Measurements from ENCODE around the gene FSIP1.
A peak's percentile ranks its signal among the peaks of the same experiment; 100 is the strongest.

Gene FSIP1

DNA sequence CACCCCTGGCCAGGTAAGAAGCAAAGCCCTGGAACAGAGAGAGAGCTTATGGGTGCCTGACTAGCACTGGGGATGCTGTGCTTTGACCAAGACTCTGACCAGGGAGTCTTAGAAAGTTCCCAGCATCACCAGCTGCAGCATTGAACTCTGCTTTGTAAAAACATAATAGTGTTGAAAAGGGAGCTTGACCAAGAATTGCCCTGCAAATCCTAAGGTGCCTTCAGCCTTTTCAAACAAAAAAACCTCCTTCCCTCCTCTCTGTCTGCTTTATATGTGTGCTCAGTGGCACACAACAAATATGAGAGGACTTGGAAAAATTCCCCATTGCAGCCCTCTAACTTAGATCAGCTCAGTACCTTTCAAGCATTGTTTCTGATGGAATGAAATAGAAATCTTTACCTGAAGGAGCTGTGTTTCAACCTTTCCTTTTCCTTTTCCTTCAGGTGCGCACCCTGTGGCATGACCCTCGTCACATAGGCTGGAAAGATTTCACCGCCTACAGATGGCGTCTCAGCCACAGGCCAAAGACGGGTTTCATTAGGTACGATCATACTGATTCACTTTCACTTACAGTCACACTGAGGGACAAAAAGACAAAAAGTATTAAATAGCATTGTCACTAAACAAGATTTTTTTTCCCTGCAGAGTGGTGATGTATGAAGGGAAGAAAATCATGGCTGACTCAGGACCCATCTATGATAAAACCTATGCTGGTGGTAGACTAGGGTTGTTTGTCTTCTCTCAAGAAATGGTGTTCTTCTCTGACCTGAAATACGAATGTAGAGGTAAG is 188.8 kb downstream of the FSIP1 start:
- peak; percentile 28 for DNase-seq (ENCODE audit: low read depth)

- DNase-seq (ENCODE audit: low read depth), result peak; percentile 37
Measured at GRCh38 chr15:39593071-39593655, 189.5 kb downstream of the FSIP1 start.

DNA sequence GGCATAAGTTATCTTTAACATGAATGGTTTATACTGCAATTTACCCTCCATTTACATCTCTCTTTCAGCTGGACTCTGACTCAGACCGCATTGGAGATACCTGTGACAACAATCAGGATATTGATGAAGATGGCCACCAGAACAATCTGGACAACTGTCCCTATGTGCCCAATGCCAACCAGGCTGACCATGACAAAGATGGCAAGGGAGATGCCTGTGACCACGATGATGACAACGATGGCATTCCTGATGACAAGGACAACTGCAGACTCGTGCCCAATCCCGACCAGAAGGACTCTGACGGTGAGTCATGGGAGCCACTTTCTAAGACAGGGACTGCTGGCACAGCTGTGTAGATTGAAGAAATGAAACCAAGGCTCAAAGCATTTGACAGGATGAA is 190.1 kb downstream of the FSIP1 start:
- peak; percentile 56 for DNase-seq (ENCODE audit: low read depth)

- DNase-seq (ENCODE audit: low read depth), result peak; percentile 40
Measured at GRCh38 chr15:39591896-39592315, 190.7 kb downstream of the FSIP1 start.

- peak; percentile 39 for DNase-seq (ENCODE audit: low read depth)
Measured at GRCh38 chr15:39591141-39591895, 191.3 kb downstream of the FSIP1 start.

DNA sequence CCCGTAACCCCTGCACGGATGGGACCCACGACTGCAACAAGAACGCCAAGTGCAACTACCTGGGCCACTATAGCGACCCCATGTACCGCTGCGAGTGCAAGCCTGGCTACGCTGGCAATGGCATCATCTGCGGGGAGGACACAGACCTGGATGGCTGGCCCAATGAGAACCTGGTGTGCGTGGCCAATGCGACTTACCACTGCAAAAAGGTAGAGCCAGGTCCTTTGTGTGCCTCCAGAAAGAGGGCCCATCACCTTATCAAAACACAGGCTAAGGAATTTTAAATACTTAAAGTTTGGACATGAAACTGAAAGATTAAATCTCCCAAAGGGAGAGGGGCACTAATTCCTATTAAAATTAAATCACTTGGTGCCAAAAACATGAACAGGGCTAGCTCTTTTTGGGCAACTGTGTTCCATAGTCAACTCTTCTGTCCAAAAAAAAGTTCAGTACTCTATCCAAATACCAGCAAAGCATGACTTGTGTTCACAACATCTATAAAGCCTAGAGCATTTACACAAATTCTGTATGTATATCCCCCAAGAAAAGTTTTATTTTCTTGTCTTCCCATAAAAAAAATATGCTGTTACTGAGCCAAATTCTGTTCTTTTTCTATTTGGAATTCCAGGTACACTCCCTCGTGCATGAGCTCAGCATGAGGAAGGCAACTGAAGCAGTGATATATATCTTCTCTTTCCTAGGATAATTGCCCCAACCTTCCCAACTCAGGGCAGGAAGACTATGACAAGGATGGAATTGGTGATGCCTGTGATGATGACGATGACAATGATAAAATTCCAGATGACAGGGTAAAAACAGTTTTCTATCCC is 192.6 kb downstream of the FSIP1 start:
- DNase-seq (ENCODE audit: low read depth), result peak; percentile 35

GRCh38 chr15:39589193-39589814 is 193.3 kb downstream of the FSIP1 start:
- DNase-seq (ENCODE audit: low read depth), result peak; percentile 34

- peak; percentile 44 for DNase-seq (ENCODE audit: low read depth)
Measured at GRCh38 chr15:39588531-39589192, 194.0 kb downstream of the FSIP1 start.

- DNase-seq (ENCODE audit: low read depth), result peak; percentile 63
Measured at GRCh38 chr15:39587731-39588530, 194.7 kb downstream of the FSIP1 start.

DNA sequence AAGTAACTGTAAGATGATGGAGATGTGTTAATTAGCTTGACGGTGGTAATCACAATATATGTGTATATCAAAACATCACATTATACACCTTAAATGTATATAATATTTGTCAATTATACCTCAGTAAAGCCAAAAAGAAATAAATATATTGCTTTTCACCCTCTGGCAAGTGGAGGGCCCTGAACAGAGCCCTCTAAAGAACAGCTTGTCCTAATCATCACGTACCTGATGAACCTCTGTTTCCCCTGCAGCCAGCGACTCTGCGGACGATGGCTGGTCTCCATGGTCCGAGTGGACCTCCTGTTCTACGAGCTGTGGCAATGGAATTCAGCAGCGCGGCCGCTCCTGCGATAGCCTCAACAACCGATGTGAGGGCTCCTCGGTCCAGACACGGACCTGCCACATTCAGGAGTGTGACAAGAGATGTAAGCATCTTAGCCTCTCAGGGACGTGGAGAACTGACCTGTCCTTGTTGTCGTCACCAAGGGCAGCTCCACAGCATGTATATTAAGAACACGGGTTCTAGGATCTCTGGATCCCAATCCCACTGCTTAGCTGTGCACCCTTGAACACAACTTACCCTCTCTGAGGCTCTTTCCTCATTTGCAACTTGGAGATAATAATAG is 195.4 kb downstream of the FSIP1 start:
- DNase-seq (ENCODE audit: low read depth), result peak; percentile 61

DNA sequence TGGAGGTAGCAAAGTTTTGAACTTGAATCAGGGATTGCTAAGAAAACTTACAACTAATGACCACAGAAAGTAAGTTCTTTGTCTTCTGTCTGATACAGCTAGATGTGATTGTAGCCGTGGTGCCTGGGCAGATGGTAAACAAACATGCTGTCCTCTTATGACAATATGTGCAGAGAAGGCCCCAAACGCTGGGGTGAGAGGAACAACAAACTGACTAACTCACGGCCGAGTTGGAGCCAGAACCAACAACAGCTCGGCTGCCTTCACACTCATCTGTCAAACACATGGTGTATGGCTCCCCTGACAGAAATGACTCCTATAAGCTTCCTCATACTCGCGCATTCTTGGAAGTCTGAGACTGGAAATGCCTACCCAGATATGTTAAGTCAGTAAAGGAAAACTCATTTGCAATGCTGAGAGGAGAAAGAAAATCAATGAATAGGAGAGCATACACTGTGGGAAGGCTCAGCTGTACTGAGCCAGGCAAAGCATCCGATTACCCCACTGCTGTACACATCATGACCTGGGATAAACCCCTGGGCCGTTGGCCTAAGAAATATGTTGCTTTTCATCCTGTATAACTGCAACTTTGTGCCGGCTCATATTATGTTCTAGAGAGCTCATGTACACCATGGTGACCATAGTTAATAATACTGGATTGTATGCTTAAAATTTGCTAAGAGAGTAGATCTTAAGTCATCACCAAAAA is 196.1 kb downstream of the FSIP1 start:
- peak; percentile 75 for DNase-seq (ENCODE audit: low read depth)

GRCh38 chr15:39585871-39586301 is 196.8 kb downstream of the FSIP1 start:
- peak; percentile 76 for DNase-seq (ENCODE audit: low read depth)

- peak; percentile 72 for DNase-seq (ENCODE audit: low read depth)
Measured at GRCh38 chr15:39585389-39585841, 197.2 kb downstream of the FSIP1 start.

DNA sequence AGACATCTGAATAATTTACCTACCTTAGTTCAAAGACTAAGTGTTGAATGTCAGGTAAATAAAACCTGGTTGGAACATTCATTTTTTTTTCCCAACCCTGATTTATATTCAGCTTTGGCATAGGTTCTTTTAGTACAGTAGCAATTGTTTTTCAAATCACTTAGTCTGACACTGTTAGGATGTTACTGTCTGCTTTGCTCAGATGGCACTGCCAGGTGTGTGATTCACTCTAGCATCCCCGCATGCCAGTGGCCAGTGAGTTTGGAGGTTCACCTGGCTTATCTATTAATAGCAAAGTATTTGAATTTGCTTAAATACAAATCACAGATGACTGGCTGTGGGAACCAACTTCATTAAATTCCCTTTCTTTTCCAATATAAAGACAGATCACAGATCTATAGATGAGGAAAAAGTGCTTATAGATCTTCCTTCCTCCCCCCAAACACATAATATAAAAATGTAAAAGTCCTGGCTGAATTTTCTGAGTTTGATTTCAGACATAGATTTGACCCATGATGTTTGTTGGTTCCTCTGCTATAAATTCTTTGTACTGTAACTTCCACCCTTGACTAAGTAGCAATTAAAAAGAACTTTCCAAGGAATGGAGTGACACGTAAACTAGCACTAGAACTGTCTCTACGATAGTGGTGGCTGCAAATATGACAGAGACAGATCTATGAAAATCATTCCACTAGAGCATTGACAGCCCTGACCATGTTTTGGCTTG is 197.8 kb downstream of the FSIP1 start:
- peak; percentile 53 for DNase-seq (ENCODE audit: low read depth)

DNA sequence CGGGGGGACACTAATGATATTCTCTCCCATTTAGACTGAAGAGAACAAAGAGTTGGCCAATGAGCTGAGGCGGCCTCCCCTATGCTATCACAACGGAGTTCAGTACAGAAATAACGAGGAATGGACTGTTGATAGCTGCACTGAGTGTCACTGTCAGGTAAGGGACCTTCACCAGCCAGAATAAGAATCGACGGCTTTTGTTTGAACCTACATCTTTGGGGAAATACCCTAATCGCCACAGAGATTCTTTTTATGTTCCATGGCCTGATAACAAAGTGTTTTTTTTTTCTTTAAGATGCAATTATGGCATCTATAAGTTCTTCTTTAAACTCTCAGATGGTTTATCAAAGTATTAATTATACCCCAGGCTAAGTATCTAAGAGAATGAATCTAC is 198.4 kb downstream of the FSIP1 start:
- no peak for DNase-seq (ENCODE audit: low read depth)

GRCh38 chr15:39583596-39584265 is 198.9 kb downstream of the FSIP1 start:
- DNase-seq (ENCODE audit: low read depth), result peak; percentile 81

DNA sequence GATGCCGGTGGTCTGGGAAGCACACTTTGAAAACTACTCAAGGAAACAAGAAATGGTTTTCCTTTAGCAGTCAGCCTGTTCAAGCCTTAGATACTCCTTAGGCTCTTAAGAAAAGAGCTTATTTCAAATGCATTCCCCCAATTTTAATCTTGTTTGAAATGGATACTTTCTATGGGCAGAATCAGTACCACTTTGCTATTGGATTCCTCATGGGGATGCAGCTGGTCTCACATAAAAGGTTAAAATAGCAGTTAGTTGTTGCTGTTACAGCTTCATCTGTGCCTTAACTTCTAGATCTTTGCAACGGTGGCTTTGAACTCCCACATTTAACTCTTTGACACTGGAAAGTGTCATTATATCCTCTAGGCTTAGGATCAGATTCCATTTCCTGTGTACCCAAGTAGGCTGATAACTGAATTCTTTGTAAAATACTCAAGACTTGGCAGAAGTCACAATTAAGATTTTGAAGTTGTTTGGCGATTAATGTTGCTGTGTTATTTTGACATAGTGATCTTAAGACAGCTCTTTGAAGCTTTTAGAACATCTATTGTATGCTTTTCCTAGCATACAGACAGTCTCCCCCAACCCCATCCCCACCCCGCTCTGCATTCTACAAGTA is 199.6 kb downstream of the FSIP1 start:
- peak; percentile 73 for DNase-seq (ENCODE audit: low read depth)

All from GM04503 (cell line).